Suprapubic skin (tissue), 3 donors: ENCODE results near the gene AMBP.

ENCODE experiments used
- EP300 ChIP-seq: sonication (generic); formaldehyde crosslinking; IDR thresholded peaks from one replicate; pipeline ENCODE4 v1.6.1; 2017; ENCODE audit warnings: antibody characterized with exemption
- TF ChIP-seq, protein P1 (sequence below), 2 donors: fragments of 200-600 bp in 1 of 2; fragments of 450-650 bp in 1 of 2; sonication (generic) in 1 of 2; IDR thresholded peaks; one replicate each; pipeline ENCODE4 v1.5.1; 2016 to 2019; ENCODE audit warnings: antibody characterized with exemption in 2 of 2, mild to moderate bottlenecking in 1 of 2, moderate library complexity in 1 of 2

DNA sequence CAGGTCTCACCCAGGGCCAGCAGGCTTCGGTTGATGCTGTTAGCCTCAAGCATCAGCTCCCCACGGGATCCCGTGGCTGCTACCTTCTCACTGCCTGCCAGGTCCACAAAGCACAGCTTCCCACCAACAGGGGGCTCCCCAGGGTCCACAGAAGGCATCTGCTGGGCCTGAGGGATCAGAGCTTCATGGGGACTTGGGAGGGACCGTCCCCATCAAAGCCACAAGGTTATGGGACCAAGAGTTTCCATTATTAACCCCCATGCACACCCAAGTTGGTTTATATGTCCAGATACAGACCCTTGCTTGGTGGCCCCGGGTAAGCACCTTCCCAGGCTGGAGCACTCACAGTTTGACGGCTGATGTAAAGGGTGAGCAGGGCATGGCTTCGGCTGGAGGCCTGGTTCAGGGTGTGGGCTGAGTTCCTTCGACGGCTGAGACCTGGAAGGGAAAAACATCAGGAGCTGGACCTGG is 18.0 kb upstream of the AMBP start:
- TF ChIP-seq EP300 = no peak
- TF ChIP-seq, protein P1, sequence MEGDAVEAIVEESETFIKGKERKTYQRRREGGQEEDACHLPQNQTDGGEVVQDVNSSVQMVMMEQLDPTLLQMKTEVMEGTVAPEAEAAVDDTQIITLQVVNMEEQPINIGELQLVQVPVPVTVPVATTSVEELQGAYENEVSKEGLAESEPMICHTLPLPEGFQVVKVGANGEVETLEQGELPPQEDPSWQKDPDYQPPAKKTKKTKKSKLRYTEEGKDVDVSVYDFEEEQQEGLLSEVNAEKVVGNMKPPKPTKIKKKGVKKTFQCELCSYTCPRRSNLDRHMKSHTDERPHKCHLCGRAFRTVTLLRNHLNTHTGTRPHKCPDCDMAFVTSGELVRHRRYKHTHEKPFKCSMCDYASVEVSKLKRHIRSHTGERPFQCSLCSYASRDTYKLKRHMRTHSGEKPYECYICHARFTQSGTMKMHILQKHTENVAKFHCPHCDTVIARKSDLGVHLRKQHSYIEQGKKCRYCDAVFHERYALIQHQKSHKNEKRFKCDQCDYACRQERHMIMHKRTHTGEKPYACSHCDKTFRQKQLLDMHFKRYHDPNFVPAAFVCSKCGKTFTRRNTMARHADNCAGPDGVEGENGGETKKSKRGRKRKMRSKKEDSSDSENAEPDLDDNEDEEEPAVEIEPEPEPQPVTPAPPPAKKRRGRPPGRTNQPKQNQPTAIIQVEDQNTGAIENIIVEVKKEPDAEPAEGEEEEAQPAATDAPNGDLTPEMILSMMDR (IDR thresholded peaks at IDR 0.05) = no peak
